ENCODE results near the gene PACS2.

Gene PACS2

DNA sequence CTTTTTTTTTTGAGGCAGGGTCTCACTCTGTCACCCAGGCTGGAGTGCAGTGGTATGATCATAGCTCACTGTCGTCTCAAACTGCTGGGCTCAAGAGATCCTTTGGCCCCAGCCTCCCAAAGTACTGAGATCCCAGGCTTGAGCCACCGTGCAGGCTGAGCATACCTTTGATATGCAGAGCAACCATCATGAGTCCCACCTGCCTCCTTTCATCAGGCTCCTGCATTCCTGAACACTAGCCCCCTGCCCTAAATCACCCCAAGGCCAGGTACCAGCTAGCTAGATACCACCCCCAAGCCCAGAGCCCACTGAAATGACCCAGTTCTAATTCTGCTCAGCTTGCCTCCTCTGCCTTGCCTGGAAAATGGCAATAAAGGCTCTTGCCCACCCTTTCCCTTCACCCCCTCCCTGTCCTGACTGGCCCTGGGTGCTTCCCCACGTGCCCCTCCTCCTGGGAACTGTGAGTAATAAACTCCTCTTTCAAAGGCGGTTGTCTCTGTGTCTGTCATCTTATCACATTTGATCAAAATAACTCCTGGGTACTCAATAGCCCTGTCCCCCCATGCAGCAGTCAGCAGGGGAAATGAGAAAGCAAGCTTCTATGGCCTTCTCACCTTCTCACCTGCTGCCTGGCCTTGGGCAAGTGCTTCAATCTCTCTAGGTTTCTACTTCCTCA, 7.4 kb upstream of the PACS2 start:
- DNase-seq (ENCODE audit: low read depth): no peak
- no peak overlapping the region for H3K4me3 ChIP-seq (ENCODE audit: low read depth, low read length)
- TF ChIP-seq, protein P1, sequence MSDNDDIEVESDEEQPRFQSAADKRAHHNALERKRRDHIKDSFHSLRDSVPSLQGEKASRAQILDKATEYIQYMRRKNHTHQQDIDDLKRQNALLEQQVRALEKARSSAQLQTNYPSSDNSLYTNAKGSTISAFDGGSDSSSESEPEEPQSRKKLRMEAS (IDR thresholded peaks at IDR 0.05; ENCODE audit: low read depth, low read length): no peak
- no peak for TF ChIP-seq MYC (IDR thresholded peaks at IDR 0.05; ENCODE audit: low read depth, low read length)
- TF ChIP-seq POLR2A (IDR thresholded peaks at IDR 0.05; ENCODE audit: extremely low read depth, insufficient read length): no peak
- TF ChIP-seq, protein P2, sequence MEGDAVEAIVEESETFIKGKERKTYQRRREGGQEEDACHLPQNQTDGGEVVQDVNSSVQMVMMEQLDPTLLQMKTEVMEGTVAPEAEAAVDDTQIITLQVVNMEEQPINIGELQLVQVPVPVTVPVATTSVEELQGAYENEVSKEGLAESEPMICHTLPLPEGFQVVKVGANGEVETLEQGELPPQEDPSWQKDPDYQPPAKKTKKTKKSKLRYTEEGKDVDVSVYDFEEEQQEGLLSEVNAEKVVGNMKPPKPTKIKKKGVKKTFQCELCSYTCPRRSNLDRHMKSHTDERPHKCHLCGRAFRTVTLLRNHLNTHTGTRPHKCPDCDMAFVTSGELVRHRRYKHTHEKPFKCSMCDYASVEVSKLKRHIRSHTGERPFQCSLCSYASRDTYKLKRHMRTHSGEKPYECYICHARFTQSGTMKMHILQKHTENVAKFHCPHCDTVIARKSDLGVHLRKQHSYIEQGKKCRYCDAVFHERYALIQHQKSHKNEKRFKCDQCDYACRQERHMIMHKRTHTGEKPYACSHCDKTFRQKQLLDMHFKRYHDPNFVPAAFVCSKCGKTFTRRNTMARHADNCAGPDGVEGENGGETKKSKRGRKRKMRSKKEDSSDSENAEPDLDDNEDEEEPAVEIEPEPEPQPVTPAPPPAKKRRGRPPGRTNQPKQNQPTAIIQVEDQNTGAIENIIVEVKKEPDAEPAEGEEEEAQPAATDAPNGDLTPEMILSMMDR (IDR thresholded peaks at IDR 0.05; ENCODE audit: low read depth, low read length): no peak

DNA sequence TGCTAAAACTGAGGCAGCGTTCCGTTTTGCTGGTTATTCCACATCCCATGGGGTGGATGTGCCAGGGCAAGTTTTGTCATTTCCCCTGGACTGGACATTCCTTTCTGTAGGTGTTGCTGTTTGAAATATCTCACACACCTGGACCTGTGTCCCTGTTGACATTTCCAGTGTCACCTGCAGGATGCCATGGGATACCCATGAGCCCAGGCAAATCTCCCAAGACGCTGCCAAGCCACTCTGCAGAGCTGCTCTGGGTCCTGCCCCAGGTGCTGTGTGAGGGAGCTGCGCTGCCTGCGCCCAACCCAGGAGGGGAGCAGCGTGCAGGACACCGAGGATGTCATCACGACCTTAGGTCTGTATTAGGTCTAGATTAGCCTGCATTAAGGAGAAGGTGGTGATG, 5.2 kb upstream of the PACS2 start:
- TF ChIP-seq POLR2A (IDR thresholded peaks at IDR 0.05; ENCODE audit: extremely low read depth, insufficient read length): no peak
- TF ChIP-seq, protein P2 (IDR thresholded peaks at IDR 0.05; ENCODE audit: low read depth, low read length): no peak
- TF ChIP-seq, protein P1 (IDR thresholded peaks at IDR 0.05; ENCODE audit: low read depth, low read length): no peak
- no peak for TF ChIP-seq MYC (IDR thresholded peaks at IDR 0.05; ENCODE audit: low read depth, low read length)
- no peak overlapping the region for H3K4me3 ChIP-seq (ENCODE audit: low read depth, low read length)
- no peak for DNase-seq (ENCODE audit: low read depth)

DNA sequence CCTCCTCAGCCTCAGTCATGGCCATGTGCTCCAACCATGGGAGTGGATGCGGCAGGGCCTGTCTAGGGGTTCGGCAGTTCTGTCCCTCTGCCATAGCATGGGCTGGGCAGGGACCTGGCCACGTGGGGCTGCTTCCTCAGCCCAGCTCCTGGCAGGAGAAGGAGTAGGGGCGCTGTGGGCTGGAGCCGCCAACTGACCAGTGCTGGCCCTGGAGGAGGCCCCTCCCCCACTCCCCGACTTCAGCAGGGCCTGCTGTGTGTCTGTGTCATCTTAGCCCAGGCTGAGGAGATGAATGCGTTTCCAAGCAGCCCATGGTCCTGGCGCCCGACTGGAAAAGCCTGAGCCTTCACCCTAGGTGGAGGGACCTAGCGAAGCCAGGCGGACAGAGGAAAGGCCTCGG, 2.7 kb upstream of the PACS2 start:
- TF ChIP-seq MYC (IDR thresholded peaks at IDR 0.05; ENCODE audit: low read depth, low read length): no peak
- TF ChIP-seq, protein P2 (IDR thresholded peaks at IDR 0.05; ENCODE audit: low read depth, low read length): no peak
- no peak for TF ChIP-seq POLR2A (IDR thresholded peaks at IDR 0.05; ENCODE audit: extremely low read depth, insufficient read length)
- TF ChIP-seq, protein P1 (IDR thresholded peaks at IDR 0.05; ENCODE audit: low read depth, low read length): no peak
- DNase-seq (ENCODE audit: low read depth): no peak
- H3K4me3 ChIP-seq (ENCODE audit: low read depth, low read length): no peak overlapping the region

DNA sequence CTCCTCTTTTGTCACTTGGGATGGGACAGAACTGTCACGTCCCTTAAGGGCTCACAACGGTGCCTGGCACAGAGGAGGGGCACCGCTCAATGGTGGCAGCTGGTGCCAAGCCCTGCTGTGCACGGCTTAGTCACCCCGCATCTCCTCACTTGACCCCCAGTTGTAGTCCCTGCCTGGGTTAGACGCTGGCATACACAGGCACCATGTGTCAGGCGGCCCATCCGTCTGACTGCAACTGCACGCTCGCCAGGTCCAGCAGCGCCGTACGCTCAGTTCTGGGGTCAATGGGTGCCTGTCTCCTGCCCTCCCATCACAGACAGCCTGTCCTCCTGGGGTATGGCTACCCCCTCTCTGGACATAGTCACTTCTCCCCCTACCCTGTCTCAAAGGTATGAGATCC, 1.6 kb upstream of the PACS2 start:
- no peak for TF ChIP-seq MYC (IDR thresholded peaks at IDR 0.05; ENCODE audit: low read depth, low read length)
- TF ChIP-seq POLR2A (IDR thresholded peaks at IDR 0.05; ENCODE audit: extremely low read depth, insufficient read length): no peak
- DNase-seq (ENCODE audit: low read depth): no peak
- H3K4me3 ChIP-seq (ENCODE audit: low read depth, low read length): no peak overlapping the region

DNA sequence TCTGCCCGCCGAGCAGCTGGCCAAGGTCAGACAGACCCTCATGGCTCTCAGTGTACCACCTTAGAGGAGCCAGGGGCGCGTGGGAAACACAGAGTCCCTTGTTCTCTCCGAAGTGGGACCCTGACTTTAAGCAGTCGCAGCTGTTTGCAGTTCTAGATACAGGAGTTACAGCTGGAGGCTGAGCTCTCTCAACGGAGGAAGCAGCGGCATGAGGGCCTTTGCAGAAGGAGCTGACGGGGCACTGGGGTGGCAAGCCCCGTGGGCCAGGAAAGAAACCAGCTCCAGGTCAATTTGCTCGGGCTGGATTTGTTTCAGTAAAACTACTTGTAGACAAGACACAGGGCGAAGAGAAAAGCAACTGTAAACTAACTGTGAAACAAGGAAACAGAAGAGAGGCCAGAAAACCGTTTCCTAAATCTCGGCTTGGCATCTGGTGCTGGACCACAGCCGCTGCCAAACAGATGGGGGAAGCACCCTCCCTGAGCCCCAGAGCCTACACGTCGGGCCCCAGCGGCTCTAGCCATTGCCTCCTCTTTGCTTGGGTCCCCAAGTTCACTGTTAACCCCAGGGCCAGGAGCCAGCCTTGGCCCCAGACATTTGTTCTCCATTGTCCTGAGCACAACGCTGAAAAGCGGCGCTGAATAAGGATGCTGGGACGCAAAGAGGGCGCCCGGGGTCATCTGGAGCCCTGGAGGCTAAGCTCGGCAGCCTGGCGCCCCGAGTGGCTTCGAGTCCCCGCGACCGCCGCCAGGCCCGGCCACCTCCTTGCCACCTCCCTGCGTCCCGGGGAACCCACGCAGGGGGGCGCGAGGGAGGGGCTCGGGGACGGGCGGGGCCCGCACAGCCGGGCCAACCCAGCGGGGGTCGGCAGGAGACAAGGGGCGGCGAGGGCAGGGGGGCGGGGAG, 914 bp upstream of the PACS2 start:
- no peak overlapping the region for H3K4me3 ChIP-seq (ENCODE audit: low read depth, low read length)
- DNase-seq (ENCODE audit: low read depth): peak; percentile 27
- TF ChIP-seq, protein P1 (IDR thresholded peaks at IDR 0.05; ENCODE audit: low read depth, low read length): no peak
- TF ChIP-seq, protein P2 (IDR thresholded peaks at IDR 0.05; ENCODE audit: low read depth, low read length): no peak
- TF ChIP-seq POLR2A (IDR thresholded peaks at IDR 0.05; ENCODE audit: extremely low read depth, insufficient read length) (no peak), MYC (IDR thresholded peaks at IDR 0.05; ENCODE audit: low read depth, low read length) (no peak)

DNA sequence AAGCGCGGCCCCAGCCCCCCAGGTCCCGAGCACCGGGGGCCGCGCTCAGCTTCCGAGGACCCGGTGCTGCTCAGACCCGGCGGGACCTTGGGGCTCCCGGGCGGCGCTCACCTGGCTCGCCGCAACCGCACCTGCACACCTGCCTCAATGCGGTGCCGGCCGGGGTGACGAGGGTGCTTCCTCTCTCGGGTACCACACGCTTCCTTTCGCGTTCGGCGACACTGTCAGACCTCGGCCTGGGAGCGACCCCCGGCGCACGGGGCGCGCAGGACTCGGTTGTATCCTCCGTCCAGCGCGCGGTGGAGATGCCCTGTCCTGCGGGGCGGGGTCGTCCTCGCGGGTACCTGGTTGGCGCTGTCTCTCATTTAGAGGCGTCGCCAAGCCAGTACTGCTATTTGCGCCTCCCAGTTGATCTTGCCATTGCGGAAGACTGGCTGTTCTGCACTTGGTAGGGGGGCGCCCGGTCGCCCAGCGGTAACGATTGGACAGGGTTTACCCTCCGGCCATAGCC, 718 bp downstream of the PACS2 start:
- TF ChIP-seq MYC (IDR thresholded peaks at IDR 0.05; ENCODE audit: low read depth, low read length): no peak
- TF ChIP-seq, protein P1 (IDR thresholded peaks at IDR 0.05; ENCODE audit: low read depth, low read length): no peak
- TF ChIP-seq, protein P2 (IDR thresholded peaks at IDR 0.05; ENCODE audit: low read depth, low read length): no peak
- TF ChIP-seq POLR2A (IDR thresholded peaks at IDR 0.05; ENCODE audit: extremely low read depth, insufficient read length): no peak
- peak overlapping the region; percentile 36 for H3K4me3 ChIP-seq (ENCODE audit: low read depth, low read length)
- DNase-seq (ENCODE audit: low read depth): peak; percentile 33
